Measurements from ENCODE around the gene KIF2B. TPM values are rescaled to one million over a fixed set of nuclear protein-coding genes. Genes with fewer than 3 reads are reported as not detected.
"Not testable (repeated sequence)": the region's sequence is repeated elsewhere in the genome, so short reads cannot be mapped to it uniquely, and the experiment has no call there.

KIF2B gene
- total RNA-seq, 2 donors from 2014 or later, result not detected

DNA sequence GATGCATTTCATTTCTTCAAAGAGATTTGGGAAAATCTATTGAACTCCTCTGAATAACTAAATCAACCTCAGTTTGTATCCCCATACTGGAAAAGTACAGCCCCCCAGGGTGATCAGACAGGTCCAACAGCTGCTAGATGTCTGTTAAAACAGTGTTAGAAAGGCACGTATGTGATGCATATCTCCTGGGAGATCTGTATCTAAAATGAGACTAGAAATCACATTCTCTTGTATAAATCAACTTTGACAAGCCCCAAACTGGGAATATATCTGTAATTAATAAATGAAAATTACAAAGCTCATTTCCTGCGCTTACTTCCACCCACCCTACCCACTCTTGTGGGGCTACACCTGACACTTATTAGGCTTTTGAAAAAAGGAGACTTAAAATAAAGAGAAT lies 3.8 kb upstream of the KIF2B start:
- H3K36me3 ChIP-seq, result no peaks in the 10 kb centered on the region
- TF ChIP-seq, protein P1, sequence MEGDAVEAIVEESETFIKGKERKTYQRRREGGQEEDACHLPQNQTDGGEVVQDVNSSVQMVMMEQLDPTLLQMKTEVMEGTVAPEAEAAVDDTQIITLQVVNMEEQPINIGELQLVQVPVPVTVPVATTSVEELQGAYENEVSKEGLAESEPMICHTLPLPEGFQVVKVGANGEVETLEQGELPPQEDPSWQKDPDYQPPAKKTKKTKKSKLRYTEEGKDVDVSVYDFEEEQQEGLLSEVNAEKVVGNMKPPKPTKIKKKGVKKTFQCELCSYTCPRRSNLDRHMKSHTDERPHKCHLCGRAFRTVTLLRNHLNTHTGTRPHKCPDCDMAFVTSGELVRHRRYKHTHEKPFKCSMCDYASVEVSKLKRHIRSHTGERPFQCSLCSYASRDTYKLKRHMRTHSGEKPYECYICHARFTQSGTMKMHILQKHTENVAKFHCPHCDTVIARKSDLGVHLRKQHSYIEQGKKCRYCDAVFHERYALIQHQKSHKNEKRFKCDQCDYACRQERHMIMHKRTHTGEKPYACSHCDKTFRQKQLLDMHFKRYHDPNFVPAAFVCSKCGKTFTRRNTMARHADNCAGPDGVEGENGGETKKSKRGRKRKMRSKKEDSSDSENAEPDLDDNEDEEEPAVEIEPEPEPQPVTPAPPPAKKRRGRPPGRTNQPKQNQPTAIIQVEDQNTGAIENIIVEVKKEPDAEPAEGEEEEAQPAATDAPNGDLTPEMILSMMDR (IDR thresholded peaks at IDR 0.05), result no peak
- no peak overlapping the region for H3K27ac ChIP-seq
- no peaks in the 10 kb centered on the region for H3K9me3 ChIP-seq
- H3K4me1 ChIP-seq, result no peaks in the 10 kb centered on the region
- H3K27me3 ChIP-seq, result no peaks in the 10 kb centered on the region
- H3K4me3 ChIP-seq, result no peak overlapping the region
- DNase-seq (ENCODE audit: low spot score), result no peak

DNA sequence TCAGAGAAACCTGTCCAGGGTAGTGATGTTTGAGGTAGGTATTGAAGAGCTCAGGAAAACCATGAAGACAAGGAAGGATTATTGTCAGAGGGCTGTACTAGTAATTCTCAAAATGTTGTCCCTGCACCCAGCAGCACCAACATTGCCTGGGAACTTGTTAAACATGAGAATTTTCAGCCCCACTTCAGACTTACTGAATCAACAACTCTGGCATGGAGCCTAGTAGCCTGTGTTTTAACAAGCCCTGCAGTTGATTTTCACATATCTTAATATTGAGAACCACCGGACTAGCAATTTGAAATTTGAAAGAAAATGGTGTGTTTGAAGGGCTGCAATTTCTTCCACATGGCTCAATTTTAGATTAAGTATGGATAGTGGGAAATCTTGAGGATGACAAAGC lies 2.8 kb upstream of the KIF2B start:
- H3K9me3 ChIP-seq, result no peaks in the 10 kb centered on the region
- no peaks in the 10 kb centered on the region for H3K36me3 ChIP-seq
- TF ChIP-seq, protein P1 (IDR thresholded peaks at IDR 0.05), result no peak

DNA sequence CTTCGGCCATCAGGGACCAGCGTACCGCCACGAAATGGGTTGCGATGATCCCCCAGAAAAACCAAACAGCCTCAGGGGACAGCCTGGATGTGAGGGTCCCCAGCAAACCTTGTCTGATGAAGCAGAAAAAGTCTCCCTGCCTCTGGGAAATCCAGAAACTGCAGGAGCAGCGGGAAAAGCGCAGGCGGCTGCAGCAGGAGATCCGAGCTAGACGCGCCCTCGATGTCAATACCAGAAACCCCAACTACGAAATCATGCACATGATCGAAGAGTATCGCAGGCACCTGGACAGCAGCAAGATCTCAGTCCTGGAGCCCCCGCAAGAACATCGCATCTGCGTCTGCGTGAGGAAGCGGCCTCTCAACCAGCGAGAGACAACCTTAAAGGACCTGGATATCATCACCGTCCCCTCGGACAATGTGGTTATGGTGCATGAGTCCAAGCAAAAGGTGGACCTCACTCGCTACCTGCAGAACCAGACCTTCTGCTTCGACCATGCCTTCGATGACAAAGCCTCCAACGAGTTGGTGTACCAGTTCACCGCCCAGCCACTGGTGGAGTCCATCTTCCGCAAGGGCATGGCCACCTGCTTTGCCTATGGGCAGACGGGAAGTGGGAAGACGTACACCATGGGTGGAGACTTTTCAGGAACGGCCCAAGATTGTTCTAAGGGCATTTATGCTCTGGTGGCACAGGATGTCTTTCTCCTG lies 769 bp downstream of the KIF2B start:
- H3K4me1 ChIP-seq, result no peaks in the 10 kb centered on the region
- no peak overlapping the region for H3K4me3 ChIP-seq
- no peak for DNase-seq (ENCODE audit: low spot score)
- TF ChIP-seq, protein P1 (IDR thresholded peaks at IDR 0.05), result no peak
- H3K27ac ChIP-seq, result no peak overlapping the region
- no peaks in the 10 kb centered on the region for H3K36me3 ChIP-seq
- H3K9me3 ChIP-seq, result no peaks in the 10 kb centered on the region
- no peaks in the 10 kb centered on the region for H3K27me3 ChIP-seq

More for the DNA sequence above, 2.8 kb upstream of the KIF2B start:
- Histone ChIP-seq H3K27ac (no peak overlapping the region), H3K4me3 (no peak overlapping the region), H3K4me1 (no peaks in the 10 kb centered on the region), H3K27me3 (no peaks in the 10 kb centered on the region)
- no peak for DNase-seq (ENCODE audit: low spot score)

DNA sequence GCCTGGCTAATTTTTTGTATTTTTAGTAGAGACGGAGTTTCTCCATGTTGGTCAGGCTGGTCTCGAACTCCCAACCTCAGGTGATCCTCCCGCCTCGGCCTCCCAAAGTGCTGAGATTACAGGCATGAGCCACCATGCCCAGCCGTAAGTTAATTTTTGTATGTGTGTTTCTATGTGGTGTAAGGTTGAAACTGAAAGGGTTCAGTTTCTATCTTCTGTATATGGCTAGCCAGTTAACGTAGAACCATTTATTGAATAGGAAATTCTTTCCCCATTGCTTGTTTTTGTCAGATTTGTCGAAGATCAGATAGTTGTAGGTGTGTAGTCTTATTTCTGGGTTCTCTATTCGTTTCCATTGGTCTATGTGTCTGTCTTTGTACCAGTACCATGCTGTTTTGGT lies 12.0 kb downstream of the KIF2B start:
- not testable (repeated sequence) for DNase-seq (ENCODE audit: low spot score); H3K27me3 ChIP-seq; H3K27ac ChIP-seq; H3K4me1 ChIP-seq; H3K4me3 ChIP-seq; H3K36me3 ChIP-seq; H3K9me3 ChIP-seq

DNA sequence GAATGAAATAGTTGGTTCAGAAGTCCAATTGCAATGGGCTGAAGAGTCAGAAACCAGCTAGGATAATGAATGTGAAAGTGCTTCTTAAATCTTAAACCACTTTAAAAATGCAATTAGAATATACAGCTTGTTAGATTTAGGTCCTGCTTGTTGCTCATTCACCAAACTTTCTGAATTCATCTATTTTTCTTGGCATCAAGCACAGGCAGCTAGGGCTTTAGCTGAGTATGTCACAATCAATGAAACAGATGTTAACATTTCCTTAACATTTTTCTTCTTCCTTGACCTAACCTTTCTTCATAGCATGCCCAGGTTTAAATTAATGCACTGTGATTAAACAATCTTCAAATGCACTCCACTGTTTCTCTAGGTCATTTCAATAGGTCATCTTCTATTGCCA lies 14.4 kb downstream of the KIF2B start:
- H3K27me3 ChIP-seq, result no peaks in the 10 kb centered on the region
- no peaks in the 10 kb centered on the region for H3K4me1 ChIP-seq
- peaks cover 0 to 11% of the 10 kb centered on the region in 2 donors for H3K9me3 ChIP-seq
- TF ChIP-seq, protein P1 (IDR thresholded peaks at IDR 0.05), result no peak
- H3K27ac ChIP-seq, result no peak overlapping the region
- no peaks in the 10 kb centered on the region for H3K36me3 ChIP-seq
- no peak overlapping the region for H3K4me3 ChIP-seq
- no peak for DNase-seq (ENCODE audit: low spot score)

DNA sequence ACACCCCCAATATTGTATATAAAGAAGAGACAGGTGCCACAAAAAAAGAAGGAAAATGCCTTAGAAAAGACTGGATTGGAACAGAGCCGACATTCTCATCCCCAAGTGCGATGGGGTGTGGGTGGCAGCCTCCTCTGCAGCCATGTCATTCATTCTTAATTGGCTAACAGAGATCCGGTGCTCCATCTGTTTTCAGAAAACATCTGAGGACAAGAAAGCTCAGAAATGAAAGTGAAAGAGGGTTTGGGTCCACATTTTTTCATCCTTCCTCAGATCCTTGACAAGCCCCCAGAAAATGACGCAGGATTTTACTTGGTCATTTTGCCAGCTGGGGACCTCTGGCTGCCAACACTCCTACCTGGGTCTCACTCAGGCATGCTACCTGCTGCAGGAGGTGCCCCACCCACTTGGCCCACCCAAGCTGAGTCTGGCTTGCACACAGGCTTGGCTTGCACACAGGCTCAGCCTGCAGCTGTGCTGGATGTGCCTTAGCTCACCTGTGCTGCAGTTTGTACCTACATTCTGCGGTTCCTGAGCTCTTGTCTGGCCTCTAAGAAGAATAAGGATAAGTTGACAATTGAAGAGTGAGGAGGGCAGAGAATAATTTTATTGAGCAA lies 21.9 kb downstream of the KIF2B start:
- H3K36me3 ChIP-seq, result no peaks in the 10 kb centered on the region
- TF ChIP-seq, protein P1 (IDR thresholded peaks at IDR 0.05), result no peak
- no peaks in the 10 kb centered on the region for H3K27me3 ChIP-seq
- no peak overlapping the region for H3K27ac ChIP-seq
- peaks cover 0 to 10% of the 10 kb centered on the region in 2 donors for H3K9me3 ChIP-seq
- H3K4me3 ChIP-seq, result no peak overlapping the region
- no peaks in the 10 kb centered on the region for H3K4me1 ChIP-seq
- DNase-seq (ENCODE audit: low spot score), result no peak

DNA sequence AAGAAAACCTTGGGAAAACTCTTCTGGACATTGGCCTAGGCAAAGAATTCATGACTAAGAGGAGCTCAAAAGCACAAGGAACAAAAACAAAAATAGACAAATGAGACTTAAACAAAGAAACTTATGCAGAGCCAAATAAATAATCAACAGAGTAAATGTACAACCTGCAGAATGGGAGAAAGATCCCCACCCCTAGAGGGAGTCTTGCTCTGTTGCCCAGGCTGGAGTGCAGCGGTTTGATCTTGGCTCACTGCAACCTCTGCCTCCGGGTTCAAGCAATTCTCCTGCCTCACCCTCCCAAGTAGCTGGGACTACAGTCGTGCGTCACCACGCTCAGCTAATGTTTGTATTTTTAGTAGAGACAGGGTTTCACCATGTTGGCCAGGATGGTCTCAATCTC lies 48.4 kb downstream of the KIF2B start:
- H3K4me1 ChIP-seq; H3K36me3 ChIP-seq; H3K27me3 ChIP-seq; H3K27ac ChIP-seq; H3K4me3 ChIP-seq; H3K9me3 ChIP-seq; DNase-seq (ENCODE audit: low spot score): not testable (repeated sequence)
